Erythroblast (primary cell): Measurements from ENCODE around the gene PDE8B.

Experiments
- DNase-seq, 2 experiments: peaks; one replicate each; lab custom pipeline; 2025; lab: John Stamatoyannopoulos, UW
- GATA1 ChIP-seq: IDR thresholded peaks from 2 replicates; pipeline ENCODE4 v1.6.1; 2011; ENCODE audit warnings: low read depth, mild to moderate bottlenecking, control low read depth, low read length, moderate library complexity
- POLR2A ChIP-seq: IDR thresholded peaks from 2 replicates; pipeline ENCODE4 v1.6.1; 2011; ENCODE audit warnings: mild to moderate bottlenecking, low read length

Gene PDE8B

GRCh38 chr5:77230727-77231470, 20.4 kb downstream of the PDE8B start:
- TF ChIP-seq POLR2A (no peak), GATA1 (no peak)
- peak in 1 of 2 experiments; percentile 8 for DNase-seq

DNA sequence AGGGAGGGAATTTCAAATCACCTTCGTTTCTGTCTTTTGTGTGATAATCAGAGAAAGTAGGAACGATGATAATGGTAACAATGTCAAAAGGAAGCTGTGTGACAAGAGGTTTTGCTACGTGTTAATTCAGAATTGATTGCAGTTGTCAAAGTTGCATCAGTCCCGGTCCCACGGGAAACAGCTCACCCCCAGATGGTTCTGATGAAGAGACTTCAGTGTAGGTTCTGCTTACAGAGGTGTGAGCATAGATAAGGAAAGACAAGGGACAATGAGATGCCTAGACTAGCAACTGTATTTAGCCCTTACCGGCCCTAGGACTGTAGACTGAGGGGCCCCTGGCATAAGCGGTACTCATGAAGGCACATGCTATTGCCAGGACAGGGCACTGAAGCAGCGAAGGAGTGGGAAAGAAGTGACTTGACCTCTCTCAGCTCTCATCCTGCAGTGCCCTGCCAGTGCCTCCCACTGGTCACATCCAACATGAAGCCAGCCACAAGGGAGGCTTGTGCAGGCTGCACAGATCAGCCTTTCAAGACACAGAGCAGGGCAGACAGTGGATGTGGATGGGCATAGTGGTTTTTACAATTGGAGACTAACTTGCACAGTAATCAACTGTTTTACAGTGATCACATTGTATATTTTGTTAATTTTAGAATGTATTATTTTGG, 21.1 kb downstream of the PDE8B start:
- no peak for DNase-seq
- no peak for TF ChIP-seq GATA1
- TF ChIP-seq POLR2A = no peak

DNA sequence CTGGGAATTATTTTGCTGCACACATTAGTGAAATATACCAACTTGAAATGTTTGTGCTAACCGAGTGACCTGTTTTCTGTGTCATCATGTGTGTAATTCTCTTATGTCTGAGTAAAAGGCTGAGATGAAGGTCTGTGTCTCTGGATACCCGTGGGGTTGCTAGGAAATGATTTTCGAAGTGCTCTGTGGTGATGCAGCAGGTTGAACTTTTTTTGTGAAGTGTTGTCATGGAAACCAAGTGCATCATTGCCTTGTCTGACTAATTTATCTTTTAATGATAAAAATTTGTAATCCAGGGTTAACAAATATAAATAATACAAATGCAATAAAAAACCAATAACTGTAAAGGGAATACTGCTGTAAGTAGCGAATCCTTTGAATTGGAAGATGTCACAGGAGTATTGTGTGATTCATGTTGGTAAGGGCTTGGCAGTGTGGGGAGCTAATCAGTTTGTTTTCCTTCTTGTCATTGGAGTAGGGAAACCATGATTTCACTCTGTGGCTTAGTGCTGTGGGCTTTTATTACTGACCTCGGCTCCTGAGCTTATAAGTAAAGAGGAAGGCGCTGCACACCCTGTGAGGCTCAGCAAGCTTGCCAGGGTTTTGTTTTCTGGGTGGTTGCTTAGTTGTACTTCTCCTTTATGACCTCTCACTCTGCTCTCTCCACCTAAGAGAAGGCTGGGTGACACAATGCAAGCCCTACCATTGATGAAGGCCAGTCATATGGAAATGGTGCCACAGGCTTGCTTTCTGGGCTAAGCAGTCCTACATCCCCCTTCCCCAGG, 22.3 kb downstream of the PDE8B start:
- no peak for TF ChIP-seq POLR2A
- TF ChIP-seq GATA1 = no peak

GRCh38 chr5:77235846-77236721, 25.6 kb downstream of the PDE8B start:
- no peak for DNase-seq
- TF ChIP-seq GATA1 = no peak
- no peak for TF ChIP-seq POLR2A

More for the DNA sequence above, 22.3 kb downstream of the PDE8B start:
- no peak for DNase-seq

GRCh38 chr5:77239126-77239741, 28.8 kb downstream of the PDE8B start:
- no peak for TF ChIP-seq POLR2A
- TF ChIP-seq GATA1 = no peak

DNA sequence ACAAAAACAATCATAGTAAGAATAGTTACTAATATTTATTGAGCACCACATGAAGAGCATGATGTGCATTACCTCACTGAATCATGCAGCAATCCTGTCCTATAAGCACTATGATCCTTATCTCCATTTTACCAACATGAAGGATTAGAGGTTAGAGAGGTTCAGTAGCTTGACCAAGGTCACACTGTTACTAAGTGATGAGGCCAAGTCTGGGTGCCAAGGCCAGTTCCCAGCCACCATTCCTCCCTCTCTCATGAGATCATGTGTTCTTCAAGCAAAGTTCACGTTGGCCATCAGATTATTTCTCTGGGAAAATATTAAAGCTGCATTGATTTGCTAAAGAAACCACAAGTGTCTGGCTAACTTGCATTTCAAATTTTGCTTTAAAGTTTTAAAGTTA, 31.0 kb downstream of the PDE8B start:
- TF ChIP-seq GATA1 (no peak), POLR2A (no peak)
- DNase-seq = no peak

More at GRCh38 chr5:77239126-77239741, 28.8 kb downstream of the PDE8B start:
- DNase-seq = peak; percentile 6 to 16

- no peak for TF ChIP-seq POLR2A
- no peak for TF ChIP-seq GATA1
- DNase-seq = no peak
These were observed 39.0 kb downstream of the PDE8B start for GRCh38 chr5:77249475-77249874.

GRCh38 chr5:77250021-77250420, 39.5 kb downstream of the PDE8B start:
- TF ChIP-seq POLR2A (no peak), GATA1 (no peak)
- DNase-seq = no peak

- no peak for TF ChIP-seq POLR2A
- no peak for TF ChIP-seq GATA1
- DNase-seq = no peak
These were observed 41.4 kb downstream of the PDE8B start for GRCh38 chr5:77251921-77252320.

DNA sequence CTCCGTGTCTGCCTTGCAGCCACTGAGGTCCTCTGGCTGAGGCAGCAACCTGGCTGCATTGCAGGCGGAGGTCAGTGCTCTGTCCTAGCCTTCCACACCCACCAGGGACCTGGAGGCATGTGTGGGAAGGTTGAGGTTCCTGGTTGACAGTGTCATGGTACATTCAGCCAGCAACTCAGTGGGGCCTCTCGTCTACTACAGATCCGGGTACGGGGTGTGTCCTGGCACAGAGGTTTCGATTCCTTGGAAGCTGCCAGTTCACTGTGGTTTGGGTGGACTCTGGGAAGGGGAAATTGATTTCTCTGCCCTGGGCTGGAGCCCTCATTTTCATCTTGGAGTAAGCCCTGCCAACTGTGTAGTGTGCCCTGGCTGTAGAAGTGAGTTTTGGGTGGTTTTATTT, 45.1 kb downstream of the PDE8B start:
- no peak for DNase-seq
- no peak for TF ChIP-seq POLR2A
- no peak for TF ChIP-seq GATA1

DNA sequence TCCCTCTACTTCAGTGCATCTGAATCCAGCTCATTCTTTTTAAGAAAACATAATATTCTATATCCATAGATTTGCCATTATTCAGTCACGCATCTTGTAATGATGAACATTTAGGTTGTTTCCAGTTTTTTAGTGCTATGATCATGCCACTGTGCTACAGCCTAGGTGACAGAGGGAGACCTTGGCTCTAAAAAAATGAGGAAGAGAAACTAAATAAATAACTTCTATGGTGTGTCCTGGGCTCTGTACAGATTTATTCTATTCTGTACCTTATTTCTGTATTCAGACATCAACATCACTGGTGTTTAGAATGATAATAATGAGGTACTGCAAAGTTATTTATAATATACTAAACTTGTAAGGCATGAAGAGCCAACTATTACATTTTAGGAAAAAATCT, 45.9 kb downstream of the PDE8B start:
- TF ChIP-seq GATA1 (no peak), POLR2A (no peak)
- no peak for DNase-seq

DNA sequence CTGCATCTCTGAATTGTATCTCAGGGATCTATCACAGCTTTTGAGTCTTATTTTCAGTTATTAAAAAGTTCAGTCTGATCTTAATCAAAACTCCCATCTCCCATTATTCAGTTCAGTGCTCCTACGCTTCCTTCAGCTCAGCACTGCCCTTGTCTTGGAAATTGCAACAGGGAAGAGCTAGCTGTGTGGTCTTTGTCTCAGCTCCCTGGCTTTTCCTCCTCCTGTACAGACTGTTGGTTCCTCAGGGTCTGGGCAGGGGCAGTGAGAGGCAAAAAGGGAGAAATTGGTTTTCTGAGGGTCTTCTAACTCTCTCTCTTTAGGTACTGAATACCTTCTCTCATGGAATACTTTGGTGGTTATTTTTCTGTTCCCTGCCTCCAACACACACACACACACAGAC, 48.2 kb downstream of the PDE8B start:
- DNase-seq = no peak
- no peak for TF ChIP-seq POLR2A

DNA sequence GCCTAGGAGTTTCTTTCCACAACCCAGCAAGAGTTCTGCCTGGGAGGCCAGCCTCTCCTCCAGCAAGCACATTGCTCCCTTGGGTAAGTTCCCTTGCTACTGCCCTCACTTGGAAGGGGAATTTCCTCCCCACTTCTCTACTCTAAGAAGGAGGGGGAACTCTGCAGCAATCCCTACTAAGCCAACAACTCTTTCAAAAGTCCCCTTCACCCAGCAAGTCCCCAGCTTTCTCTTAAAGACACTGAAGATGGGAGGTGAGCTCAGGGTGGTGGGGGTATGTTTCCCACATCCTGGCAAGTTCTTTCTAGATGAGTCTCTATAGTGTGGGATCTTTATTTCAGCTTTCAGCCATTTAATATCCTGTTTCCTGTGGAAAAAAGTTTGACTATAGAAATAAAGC, 49.0 kb downstream of the PDE8B start:
- DNase-seq = no peak
- TF ChIP-seq POLR2A = no peak
- TF ChIP-seq GATA1 = no peak
